Activated CD4-positive, alpha-beta T cell treated with anti-CD3 and anti-CD28 coated beads, Interleukin-2, amount 10 ng/mL, durations not matched to agents 7 days and 5 days (primary cell): ENCODE data around the gene PPP2R1B. TPM values are rescaled to one million over a fixed set of nuclear protein-coding genes. Genes with fewer than 3 reads are reported as not detected.
A peak's percentile ranks its signal among the peaks of the same experiment; 100 is the strongest.

Experiments
- CTCF ChIA-PET: fragments of 350-600 bp; sonication (Branson Sonifier 250); formaldehyde crosslinking; loops from one replicate; lab custom pipeline; 2021; ENCODE audit warnings: antibody characterized with exemption; lab: Charles Lee
- POLR2A ChIA-PET: fragments of 350-600 bp; sonication (Branson Sonifier 250); formaldehyde crosslinking; loops from one replicate; lab custom pipeline; 2021; ENCODE audit warnings: antibody characterized with exemption; lab: Charles Lee
- DNase-seq: peaks from one replicate; pipeline ENCODE4 v3.0.0-alpha.2; 2020
- H3K27ac Mint-ChIP-seq: one replicate; pipeline ENCODE4 v1.8.0; 2021; ENCODE audit warnings: mild to moderate bottlenecking, moderate library complexity, mixed read lengths
- H3K27me3 Mint-ChIP-seq: one replicate; pipeline ENCODE4 v1.8.0; 2021; ENCODE audit warnings: mixed read lengths
- H3K36me3 Mint-ChIP-seq: one replicate; pipeline ENCODE4 v1.8.0; 2021; ENCODE audit warnings: low read depth, mixed read lengths
- H3K4me1 Mint-ChIP-seq: one replicate; pipeline ENCODE4 v1.8.0; 2021; ENCODE audit warnings: mixed read lengths
- H3K4me3 Mint-ChIP-seq: one replicate; pipeline ENCODE4 v1.8.0; 2021; ENCODE audit warnings: mild to moderate bottlenecking, moderate library complexity, mixed read lengths
- H3K9me3 Mint-ChIP-seq: one replicate; pipeline ENCODE4 v1.8.0; 2021; ENCODE audit warnings: mixed read lengths
- total RNA-seq, 2 experiments: library from RNA; stranded (reverse); gene quantifications; one replicate each; pipeline ENCODE4 v1.2.3, GENCODE V29; 2021

Gene PPP2R1B
- total RNA-seq, 2 experiments from 2014 or later: 44.7 to 50.2 TPM

DNA sequence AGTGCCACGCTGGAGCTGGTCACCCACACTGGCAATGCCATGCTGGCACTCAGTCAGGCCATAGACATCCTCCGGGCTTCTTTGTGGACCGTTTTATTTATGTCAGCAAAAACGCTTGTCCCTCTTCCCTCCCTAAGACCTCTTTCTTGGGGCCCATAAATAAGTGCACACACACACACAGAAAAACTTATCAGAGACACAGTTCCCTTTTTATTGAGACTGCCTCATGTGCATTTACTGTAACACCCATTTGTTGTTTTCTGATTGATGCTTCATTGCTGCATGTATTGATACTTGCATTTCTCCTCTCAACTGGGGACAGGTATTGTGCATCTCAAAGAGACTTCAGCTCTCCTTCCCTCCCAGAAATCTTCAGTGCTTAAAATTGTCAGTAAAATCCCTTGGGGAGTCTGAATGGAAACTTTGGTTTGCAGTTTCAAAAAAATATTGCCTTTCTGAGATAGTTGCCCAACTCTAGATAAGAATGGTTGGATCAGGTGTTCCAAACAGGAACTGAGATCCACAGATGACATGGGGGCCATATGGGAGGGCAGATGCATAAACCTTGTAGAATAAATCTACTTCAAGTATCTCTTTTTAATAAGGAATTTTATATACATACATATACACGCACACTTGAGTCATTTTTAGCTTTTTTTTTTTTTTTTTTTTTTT lies 50.9 kb downstream of the PPP2R1B start:
- Mint-ChIP-seq H3K4me1 (peaks cover 1% of the 10 kb centered on the region), H3K4me3 (no peak overlapping the region), H3K9me3 (no peaks in the 10 kb centered on the region), H3K27ac (peak overlapping the region; percentile 36), H3K36me3 (peaks cover 22% of the 10 kb centered on the region), H3K27me3 (no peaks in the 10 kb centered on the region)
- DNase-seq: no peak
- ChIA-PET POLR2A (no interaction called here), CTCF (interaction anchor here (0.9 kb wide), 1 partner anchor 9 kb away, joined by 3 read pairs; no protein-coding TSS in a partner anchor)

DNA sequence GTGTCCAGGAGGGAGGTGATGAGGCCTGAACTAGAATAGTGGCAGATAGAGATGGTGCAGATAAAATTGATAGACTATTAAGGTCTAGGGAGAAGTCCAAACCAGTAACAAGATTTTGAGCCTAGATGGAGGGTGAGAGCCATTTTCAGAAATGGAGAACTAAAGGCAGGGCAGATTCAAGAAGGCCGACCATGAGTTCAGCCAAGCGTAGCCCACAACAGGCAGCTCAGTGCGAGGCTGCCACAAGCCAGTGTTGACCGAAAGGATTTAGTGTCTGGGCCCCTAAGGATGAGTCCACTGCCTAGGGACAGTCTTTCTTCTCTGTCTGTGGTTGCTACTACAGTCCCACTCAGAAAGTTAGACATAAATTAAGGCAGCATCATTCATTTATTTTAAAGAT lies 51.7 kb downstream of the PPP2R1B start:
- Mint-ChIP-seq H3K27ac (no peak overlapping the region), H3K9me3 (no peaks in the 10 kb centered on the region)

DNA sequence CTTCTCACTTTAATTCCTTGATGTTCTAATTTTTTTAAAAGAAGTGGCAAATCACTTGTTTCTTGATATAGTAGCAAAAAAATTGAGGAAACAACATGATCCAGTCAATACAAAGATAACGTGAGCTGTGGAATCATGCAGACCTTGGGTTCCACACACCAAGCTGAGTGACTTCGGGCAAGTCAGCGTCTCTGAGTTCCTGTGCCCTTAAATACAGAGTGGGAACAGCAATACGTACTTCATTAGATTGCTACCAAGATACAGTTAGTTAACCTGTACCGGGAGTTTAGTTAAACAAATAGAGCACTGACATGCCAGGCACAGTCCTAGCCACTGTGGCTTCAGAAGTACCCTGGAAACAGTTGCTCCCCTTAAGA lies 58.5 kb downstream of the PPP2R1B start:
- DNase-seq: no peak
- Mint-ChIP-seq H3K4me1 (no peaks in the 10 kb centered on the region), H3K27me3 (no peaks in the 10 kb centered on the region), H3K36me3 (peaks cover 13% of the 10 kb centered on the region), H3K27ac (no peak overlapping the region), H3K9me3 (no peaks in the 10 kb centered on the region), H3K4me3 (no peak overlapping the region)
- CTCF ChIA-PET: no interaction called here
- POLR2A ChIA-PET: no interaction called here

More for the DNA sequence above, 51.7 kb downstream of the PPP2R1B start:
- no peak overlapping the region for H3K4me3 Mint-ChIP-seq
- peaks cover 1% of the 10 kb centered on the region for H3K4me1 Mint-ChIP-seq
- peaks cover 16% of the 10 kb centered on the region for H3K36me3 Mint-ChIP-seq
- DNase-seq: no peak
- POLR2A ChIA-PET: interaction anchor here (0.6 kb wide), 1 partner anchor 69 kb away, joined by 4 read pairs; no protein-coding TSS in a partner anchor
- H3K27me3 Mint-ChIP-seq: no peaks in the 10 kb centered on the region
- CTCF ChIA-PET: no interaction called here

DNA sequence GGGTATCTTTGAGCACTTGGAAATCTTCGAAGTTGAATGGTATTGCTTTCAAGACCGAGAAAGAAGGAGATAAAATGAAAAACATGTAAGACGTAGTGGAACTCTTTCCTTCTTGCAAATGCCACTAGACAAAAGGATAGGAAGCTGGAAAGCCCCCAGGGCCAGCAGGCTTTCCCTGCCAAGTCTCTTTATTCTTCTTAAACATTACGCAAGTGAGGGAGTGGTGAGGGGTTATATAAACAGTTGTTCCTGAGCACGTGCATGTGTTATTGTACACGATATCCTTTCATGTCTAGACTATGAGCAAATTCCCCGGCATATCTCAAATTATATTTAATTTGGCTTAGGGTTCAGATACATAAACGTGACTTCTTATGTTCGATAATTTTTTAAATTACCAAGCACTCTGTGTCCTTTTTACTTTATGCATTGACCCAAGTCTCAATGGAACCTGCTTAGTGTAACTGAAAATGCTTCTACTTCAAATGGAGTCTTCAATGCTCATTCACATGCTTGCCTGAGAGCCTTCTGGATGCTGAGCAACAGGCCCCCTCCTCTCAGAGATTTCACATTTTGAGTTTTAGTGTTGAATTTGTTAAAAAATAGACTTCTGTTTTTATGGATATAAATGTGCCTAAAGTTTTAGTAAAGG lies 59.0 kb downstream of the PPP2R1B start:
- POLR2A ChIA-PET: no interaction called here
- no peaks in the 10 kb centered on the region for H3K27me3 Mint-ChIP-seq
- no peak for DNase-seq
- H3K36me3 Mint-ChIP-seq: peaks cover 13% of the 10 kb centered on the region
- CTCF ChIA-PET: no interaction called here
- H3K9me3 Mint-ChIP-seq: no peaks in the 10 kb centered on the region
- no peak overlapping the region for H3K4me3 Mint-ChIP-seq
- H3K27ac Mint-ChIP-seq: no peak overlapping the region
- H3K4me1 Mint-ChIP-seq: no peaks in the 10 kb centered on the region

DNA sequence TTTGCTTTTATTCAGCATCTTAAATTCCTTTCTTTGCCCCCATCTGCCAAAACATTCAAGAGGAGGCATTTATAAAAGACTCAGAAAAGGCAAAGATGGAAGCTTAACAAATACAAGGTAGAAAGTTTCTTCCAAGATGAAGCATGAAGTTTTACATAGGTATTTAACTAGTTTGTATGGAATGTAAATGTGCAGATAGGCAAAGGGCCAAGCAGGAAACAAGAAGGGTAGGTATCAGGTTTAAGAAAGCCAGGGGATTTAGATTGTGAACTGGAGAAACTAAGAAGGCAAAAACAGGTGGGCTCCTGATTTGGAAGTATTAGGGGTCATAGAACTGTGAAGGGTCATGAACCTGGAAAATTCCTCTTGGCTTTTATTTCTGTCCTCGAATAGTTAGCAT lies 62.6 kb downstream of the PPP2R1B start:
- no peak for DNase-seq
- Mint-ChIP-seq H3K4me1 (peaks cover 2% of the 10 kb centered on the region), H3K36me3 (peaks cover 13% of the 10 kb centered on the region), H3K27me3 (no peaks in the 10 kb centered on the region), H3K27ac (no peak overlapping the region), H3K9me3 (no peaks in the 10 kb centered on the region), H3K4me3 (no peak overlapping the region)
- CTCF ChIA-PET: interaction anchor here (0.9 kb wide), 1 partner anchor 15 kb away, joined by 3 read pairs; no protein-coding TSS in a partner anchor
- POLR2A ChIA-PET: no interaction called here

DNA sequence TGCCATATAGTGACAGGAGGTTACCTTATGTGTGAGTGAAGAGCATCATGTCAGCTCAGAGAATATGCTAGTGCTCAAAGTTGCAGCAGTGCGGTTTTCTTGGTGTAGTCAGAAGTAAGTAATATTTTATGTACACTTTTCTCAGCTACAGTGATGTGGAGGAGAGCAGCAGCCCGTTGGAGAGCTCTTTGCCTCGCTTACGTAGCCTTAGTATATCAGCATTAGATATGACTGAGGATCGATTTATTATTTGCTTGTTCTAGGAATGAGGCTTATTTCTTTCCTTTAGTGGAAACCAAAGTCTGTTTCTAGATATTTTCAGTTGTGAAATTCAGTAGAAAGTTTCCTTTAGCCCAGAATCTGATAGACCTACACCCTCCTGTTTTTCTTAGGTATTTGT lies 63.6 kb downstream of the PPP2R1B start:
- H3K36me3 Mint-ChIP-seq: peaks cover 13% of the 10 kb centered on the region
- no peak overlapping the region for H3K27ac Mint-ChIP-seq
- ChIA-PET POLR2A (no interaction called here), CTCF (interaction anchor here (0.8 to 1.5 kb wide), 3 partner anchors 9 to 98 kb away, joined by 3 to 5 read pairs (median 4); no protein-coding TSS in a partner anchor)
- DNase-seq: no peak
- H3K4me3 Mint-ChIP-seq: no peak overlapping the region
- no peaks in the 10 kb centered on the region for H3K27me3 Mint-ChIP-seq
- H3K9me3 Mint-ChIP-seq: no peaks in the 10 kb centered on the region
- peaks cover 2% of the 10 kb centered on the region for H3K4me1 Mint-ChIP-seq

DNA sequence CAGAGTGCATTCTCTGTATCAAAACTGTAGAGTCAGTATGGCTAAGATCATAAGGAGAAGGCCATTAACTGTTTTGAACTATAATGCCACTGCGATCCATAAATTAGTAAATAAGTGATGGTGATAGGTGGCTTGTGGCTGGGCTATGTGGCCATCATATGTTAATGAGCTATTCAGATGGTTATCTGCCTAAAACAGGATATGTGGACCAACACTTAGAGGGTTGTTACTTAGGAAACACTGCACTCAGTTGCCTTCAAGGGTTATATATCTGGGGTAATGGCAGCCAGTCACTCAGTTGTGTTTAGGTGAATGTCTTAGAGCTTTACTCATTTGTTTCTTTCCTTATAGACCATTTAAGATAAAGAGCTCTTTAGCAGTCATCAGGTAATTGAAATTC lies 66.0 kb downstream of the PPP2R1B start:
- ChIA-PET CTCF (no interaction called here), POLR2A (no interaction called here)
- Mint-ChIP-seq H3K36me3 (peaks cover 5% of the 10 kb centered on the region), H3K9me3 (no peaks in the 10 kb centered on the region), H3K27me3 (no peaks in the 10 kb centered on the region), H3K4me1 (peaks cover 2% of the 10 kb centered on the region), H3K4me3 (no peak overlapping the region), H3K27ac (no peak overlapping the region)
- DNase-seq: no peak

DNA sequence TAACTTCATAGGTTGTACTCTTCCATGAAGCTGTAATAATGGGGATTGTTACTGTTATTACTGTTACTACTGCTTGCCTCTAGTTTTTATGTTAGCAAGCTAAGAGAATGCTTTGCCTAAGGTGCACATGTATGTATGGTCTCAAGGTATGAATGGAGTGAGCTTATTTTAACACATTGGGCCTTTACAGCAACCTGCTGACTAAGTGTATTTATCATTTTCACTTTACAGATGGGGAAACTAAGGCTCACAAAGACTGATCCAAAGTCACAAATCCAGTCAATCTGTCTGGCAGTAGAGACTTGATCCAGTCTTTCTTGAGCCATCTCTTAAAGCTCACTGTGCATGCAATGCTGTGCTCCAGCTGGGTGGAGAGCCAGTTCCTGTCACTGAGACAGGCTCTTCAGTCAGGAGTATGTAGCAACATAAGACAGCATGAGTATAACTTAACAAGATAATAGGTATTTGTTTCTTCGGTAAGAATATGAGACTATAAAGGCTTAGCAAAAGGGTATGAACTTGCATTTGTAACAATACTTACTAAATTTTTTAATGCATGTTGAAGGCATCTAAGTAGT lies 66.5 kb downstream of the PPP2R1B start:
- H3K36me3 Mint-ChIP-seq: peaks cover under 1% of the 10 kb centered on the region
- DNase-seq: no peak
- no peak overlapping the region for H3K27ac Mint-ChIP-seq
- ChIA-PET POLR2A (no interaction called here), CTCF (interaction anchor here (0.5 kb wide), 1 partner anchor 288 kb away, joined by 3 read pairs; no protein-coding TSS in a partner anchor)
- no peak overlapping the region for H3K4me3 Mint-ChIP-seq
- H3K9me3 Mint-ChIP-seq: no peaks in the 10 kb centered on the region
- peaks cover 2% of the 10 kb centered on the region for H3K4me1 Mint-ChIP-seq
- no peaks in the 10 kb centered on the region for H3K27me3 Mint-ChIP-seq

DNA sequence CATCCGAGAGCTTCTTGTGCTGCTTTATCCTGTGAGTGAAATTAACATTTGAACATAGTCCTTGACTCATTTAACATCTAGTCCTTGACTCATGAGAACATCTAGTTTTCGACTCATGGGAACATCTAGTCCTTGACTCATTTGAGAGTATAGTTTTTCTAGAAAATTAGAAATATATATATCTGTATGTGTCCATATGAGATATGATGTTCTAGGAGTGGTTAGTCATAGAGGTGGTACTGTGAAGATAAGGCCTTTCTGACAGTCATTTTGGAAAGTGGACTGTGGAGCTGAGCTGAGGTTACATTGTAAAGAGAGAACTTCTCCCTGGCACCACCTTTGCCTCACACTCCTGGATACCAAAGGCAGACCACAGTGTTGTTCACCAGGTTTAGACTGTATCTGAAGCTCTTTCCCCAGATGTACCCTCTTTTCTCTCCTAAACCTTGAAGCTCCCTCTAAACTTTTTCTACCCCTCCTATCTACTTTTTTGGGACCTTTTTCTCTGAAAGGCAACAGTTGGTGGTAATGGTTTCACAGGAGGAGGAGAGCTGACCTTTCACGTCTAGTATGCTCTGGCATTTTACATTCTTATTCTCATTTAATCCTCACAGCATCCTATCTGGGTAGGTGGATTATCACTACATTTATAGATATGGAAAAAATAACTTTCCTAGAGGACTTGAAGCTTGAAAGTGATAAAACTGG lies 67.2 kb downstream of the PPP2R1B start:
- Mint-ChIP-seq H3K27ac (no peak overlapping the region), H3K36me3 (no peaks in the 10 kb centered on the region), H3K27me3 (no peaks in the 10 kb centered on the region), H3K4me3 (no peak overlapping the region), H3K9me3 (no peaks in the 10 kb centered on the region), H3K4me1 (peaks cover 2% of the 10 kb centered on the region)
- ChIA-PET POLR2A (interaction anchor here (0.5 kb wide), 1 partner anchor 9 kb away, joined by 3 read pairs; no protein-coding TSS in a partner anchor), CTCF (no interaction called here)
- DNase-seq: no peak

DNA sequence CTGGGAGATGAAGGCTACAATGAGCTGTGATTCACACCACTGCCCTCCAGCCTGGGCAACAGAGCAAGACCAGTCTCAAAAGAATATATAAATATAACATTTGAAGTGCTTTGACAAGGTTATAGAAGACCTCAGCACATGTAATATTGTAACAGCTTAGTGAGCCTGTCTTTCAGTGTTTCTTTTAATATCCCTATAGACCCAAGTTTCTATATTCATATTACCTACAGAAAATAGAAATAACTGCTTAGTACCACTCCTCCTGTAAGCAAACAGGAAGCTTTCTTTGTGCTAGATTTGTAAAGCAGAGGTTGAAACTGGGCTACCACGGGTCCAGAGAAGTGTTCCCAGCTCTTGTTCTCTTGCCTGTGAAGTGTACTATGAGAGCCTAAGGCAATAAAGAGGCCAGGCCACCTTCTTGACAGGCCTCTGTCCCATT lies 68.2 kb downstream of the PPP2R1B start:
- Mint-ChIP-seq H3K36me3 (no peaks in the 10 kb centered on the region), H3K4me1 (peaks cover 2% of the 10 kb centered on the region), H3K4me3 (no peak overlapping the region), H3K27ac (no peak overlapping the region), H3K9me3 (no peaks in the 10 kb centered on the region), H3K27me3 (no peaks in the 10 kb centered on the region)
- ChIA-PET CTCF (no interaction called here), POLR2A (no interaction called here)
- DNase-seq: no peak

DNA sequence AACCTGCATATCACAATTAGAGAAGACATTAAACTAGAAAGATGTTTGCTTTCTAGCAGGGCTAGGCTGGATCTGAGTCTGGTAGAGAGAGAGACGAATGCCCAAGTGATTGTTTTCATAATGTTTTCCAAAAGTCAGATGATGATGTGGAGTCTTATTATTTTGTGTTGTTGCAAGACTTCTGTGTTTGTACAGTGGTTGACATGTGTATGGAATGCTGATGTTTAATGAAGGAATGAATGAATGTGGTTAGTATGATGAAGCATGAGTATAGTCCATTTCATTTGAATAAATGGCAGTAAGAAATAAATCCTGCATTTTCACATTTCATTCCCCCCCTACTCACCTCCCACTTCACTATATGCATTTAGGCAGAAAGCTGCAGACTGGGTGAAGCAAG lies 69.6 kb downstream of the PPP2R1B start:
- Mint-ChIP-seq H3K9me3 (no peaks in the 10 kb centered on the region), H3K4me3 (no peak overlapping the region), H3K4me1 (peaks cover 2% of the 10 kb centered on the region), H3K27me3 (no peaks in the 10 kb centered on the region), H3K36me3 (no peaks in the 10 kb centered on the region), H3K27ac (no peak overlapping the region)
- no peak for DNase-seq
- ChIA-PET CTCF (no interaction called here), POLR2A (no interaction called here)

DNA sequence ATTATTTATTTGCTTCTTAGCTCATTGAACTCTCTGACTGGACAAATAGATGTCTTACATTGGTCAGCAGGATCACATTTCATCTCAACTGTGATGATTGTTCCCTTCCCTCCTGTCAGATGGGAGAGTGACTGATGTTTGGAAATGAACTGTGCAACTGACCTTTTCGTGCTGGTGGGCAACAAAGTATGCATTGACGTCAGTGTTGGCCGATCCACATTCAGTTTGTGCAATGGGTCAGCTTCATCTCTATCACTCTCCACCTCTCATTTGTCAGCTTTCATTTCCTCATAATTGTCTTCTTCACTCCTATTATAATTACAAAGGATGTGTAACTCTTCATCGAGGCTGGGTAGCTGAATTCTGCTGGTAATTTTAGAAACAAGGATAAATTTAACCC lies 71.3 kb downstream of the PPP2R1B start:
- Mint-ChIP-seq H3K9me3 (no peaks in the 10 kb centered on the region), H3K4me1 (peaks cover 2% of the 10 kb centered on the region), H3K36me3 (peaks cover 5% of the 10 kb centered on the region), H3K27ac (no peak overlapping the region), H3K4me3 (no peak overlapping the region), H3K27me3 (no peaks in the 10 kb centered on the region)
- POLR2A ChIA-PET: no interaction called here
- CTCF ChIA-PET: no interaction called here
- DNase-seq: no peak
